ENCODE results near the gene ZSCAN22.

DNA sequence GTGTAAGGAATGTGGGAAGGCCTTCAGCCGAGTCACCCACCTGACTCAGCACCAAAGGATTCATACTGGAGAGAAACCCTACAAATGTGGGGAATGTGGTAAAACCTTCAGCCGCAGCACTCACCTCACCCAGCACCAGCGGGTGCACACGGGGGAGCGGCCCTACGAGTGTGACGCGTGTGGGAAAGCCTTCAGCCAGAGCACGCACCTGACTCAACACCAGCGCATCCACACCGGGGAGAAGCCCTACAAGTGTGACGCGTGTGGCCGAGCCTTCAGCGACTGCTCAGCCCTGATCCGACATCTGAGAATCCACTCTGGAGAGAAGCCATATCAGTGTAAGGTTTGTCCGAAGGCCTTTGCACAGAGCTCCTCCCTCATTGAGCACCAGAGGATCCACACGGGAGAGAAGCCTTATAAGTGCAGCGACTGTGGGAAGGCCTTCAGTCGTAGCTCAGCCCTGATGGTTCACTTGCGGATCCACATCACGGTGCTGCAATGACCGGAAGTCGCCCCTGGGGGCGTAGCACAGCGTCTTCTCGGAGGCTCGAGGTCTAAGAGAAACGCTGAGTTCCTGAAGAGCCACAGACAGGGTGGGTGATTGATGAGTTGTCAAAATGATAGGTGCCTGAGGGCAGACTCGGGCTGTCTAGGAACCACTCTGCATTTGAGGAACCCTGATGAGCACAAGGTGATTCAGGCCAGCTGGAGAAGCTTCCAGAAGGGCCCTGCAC, 12.2 kb downstream of the ZSCAN22 start:
- TF ChIP-seq, protein P1, sequence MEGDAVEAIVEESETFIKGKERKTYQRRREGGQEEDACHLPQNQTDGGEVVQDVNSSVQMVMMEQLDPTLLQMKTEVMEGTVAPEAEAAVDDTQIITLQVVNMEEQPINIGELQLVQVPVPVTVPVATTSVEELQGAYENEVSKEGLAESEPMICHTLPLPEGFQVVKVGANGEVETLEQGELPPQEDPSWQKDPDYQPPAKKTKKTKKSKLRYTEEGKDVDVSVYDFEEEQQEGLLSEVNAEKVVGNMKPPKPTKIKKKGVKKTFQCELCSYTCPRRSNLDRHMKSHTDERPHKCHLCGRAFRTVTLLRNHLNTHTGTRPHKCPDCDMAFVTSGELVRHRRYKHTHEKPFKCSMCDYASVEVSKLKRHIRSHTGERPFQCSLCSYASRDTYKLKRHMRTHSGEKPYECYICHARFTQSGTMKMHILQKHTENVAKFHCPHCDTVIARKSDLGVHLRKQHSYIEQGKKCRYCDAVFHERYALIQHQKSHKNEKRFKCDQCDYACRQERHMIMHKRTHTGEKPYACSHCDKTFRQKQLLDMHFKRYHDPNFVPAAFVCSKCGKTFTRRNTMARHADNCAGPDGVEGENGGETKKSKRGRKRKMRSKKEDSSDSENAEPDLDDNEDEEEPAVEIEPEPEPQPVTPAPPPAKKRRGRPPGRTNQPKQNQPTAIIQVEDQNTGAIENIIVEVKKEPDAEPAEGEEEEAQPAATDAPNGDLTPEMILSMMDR (conservative IDR thresholded peaks at IDR 0.05; ENCODE audit: low read depth, low read length), result no peak
- TF ChIP-seq EZH2 (IDR thresholded peaks at IDR 0.05; ENCODE audit: low read length, unreplicated experiment), result no peak

All from PC-3 (cell line).